Measurements from ENCODE around the gene AFF1. TPM values are rescaled to one million over a fixed set of nuclear protein-coding genes. Genes with fewer than 3 reads are reported as not detected.

AFF1 gene
- total and polyA plus RNA-seq, 2 of the 4 experiments (the other 2 are of a cell fraction) = 7.0 to 9.6 TPM

- Histone ChIP-seq H3K27me3 (ENCODE audit: control insufficient read depth, insufficient read depth, low read length) (no peaks in the 10 kb centered on the region), H3K14ac (replicated peaks; ENCODE audit: low read depth, low read length) (peak overlapping the region; percentile 48), H3K36me3 (ENCODE audit: control insufficient read depth, insufficient read depth, low read length) (no peaks in the 10 kb centered on the region), H2AFZ (replicated peaks; ENCODE audit: low read length, poor library complexity) (peak overlapping the region; percentile 48), H4K8ac (ENCODE audit: low read depth in 2 of 2, low read length in 2 of 2) (peak overlapping the region in 1 of 2 experiments; percentile 7; a peak in 1 of 4 replicates), H3K4me1 (ENCODE audit: control insufficient read depth, insufficient read depth, low read length) (peaks cover 22% of the 10 kb centered on the region), H2BK20ac (ENCODE audit: low read depth, low read length) (peak overlapping the region; percentile 19), H2BK5ac (ENCODE audit: low read depth, low read length, poor library complexity, severe bottlenecking) (peak overlapping the region; percentile 66), H3K9me3 (ENCODE audit: control insufficient read depth, insufficient read depth, low read length) (no peaks in the 10 kb centered on the region), H4K5ac (ENCODE audit: low read depth, low read length) (no peak overlapping the region), H3K4me3 (ENCODE audit: insufficient read depth, low read depth, low read length) (no peak overlapping the region), H3K9ac (ENCODE audit: low read depth, low read length) (no peak overlapping the region), H4K91ac (ENCODE audit: insufficient read depth, low read depth, low read length) (no peak overlapping the region; the same call in 1 of the 2 replicates), H3K56ac (ENCODE audit: extremely low read depth, insufficient read depth, low read length) (no peak overlapping the region), H2BK120ac (ENCODE audit: low read depth, low read length) (peak overlapping the region; percentile 23), H2AK9ac (replicated peaks; ENCODE audit: low read depth, low read length, poor library complexity) (peak overlapping the region; percentile 37), H2BK15ac (ENCODE audit: low read depth, low read length) (peak overlapping the region; percentile 12; the same call in 1 of the 3 replicates), H3K4me2 (ENCODE audit: low read depth, low read length) (no peak overlapping the region), H4K20me1 (ENCODE audit: insufficient read depth, low read length) (peaks cover 11% of the 10 kb centered on the region; the same call in 1 of the 2 replicates), H3K9me1 (ENCODE audit: insufficient read depth, low read length) (peaks cover 11% of the 10 kb centered on the region), H3K18ac (ENCODE audit: low read depth, low read length) (no peak overlapping the region), H2AK5ac (ENCODE audit: low read depth, low read length) (peak overlapping the region; percentile 38), H3K79me1 (ENCODE audit: low read depth in 1 of 2, low read length in 2 of 2) (peaks cover 9 to 42% of the 10 kb centered on the region in 2 experiments), H3K4ac (ENCODE audit: low read depth, low read length) (peak overlapping the region; percentile 38; the same call in 1 of the 2 replicates), H3K23ac (ENCODE audit: low read depth, low read length) (peak overlapping the region; percentile 48; the same call in 1 of the 2 replicates), H3K27ac (ENCODE audit: insufficient read depth, low read length) (peak overlapping the region; percentile 43; the same call in 1 of the 2 replicates)
- POLR2A ChIA-PET (ENCODE audit: unreplicated experiment) = no interaction called here
- WGBS, 2 experiments (ENCODE audit: extremely low coverage in 2 of 2, insufficient read length in 1 of 2) = 13% methylated on average over 1 of the region's 2 CpGs; no CpG with 5 or more reads in 1 of the 2 experiments
- DNase-seq (peak; percentile 46), ATAC-seq (ENCODE audit: low read depth) (peak; percentile 71)
- dilution Hi-C loops (cut with HindIII; ENCODE audit: low sequenced_read_pairs, unreplicated experiment) (no loop called here), intact Hi-C loops (cut with micrococcal nuclease) (no loop called here), in situ Hi-C loops (cut with MboI; ENCODE audit: low sequenced_read_pairs) (loop anchor here (5.0 kb wide), 1 partner anchor 37 kb away; no protein-coding TSS in a partner anchor)
- CTCF ChIA-PET = interaction anchor here (0.6 to 1.2 kb wide), 2 partner anchors 38 to 256 kb away, joined by 3 to 5 read pairs; no protein-coding TSS in a partner anchor
- BruUV-seq (replicated peaks) = no TSS peak
- TF ChIP-seq SMC3 (IDR thresholded peaks at IDR 0.05; ENCODE audit: low read depth, low read length) (no peak), USF2 (IDR thresholded peaks at IDR 0.05; ENCODE audit: low read depth, low read length) (no peak), MAZ (IDR thresholded peaks at IDR 0.05; ENCODE audit: borderline replicate concordance, low read depth, low read length) (no peak), RFX5 (IDR thresholded peaks at IDR 0.05; ENCODE audit: low read depth, low read length) (no peak), RCOR1 (IDR thresholded peaks at IDR 0.05; ENCODE audit: insufficient replicate concordance, low read length) (no peak), MAFK (IDR thresholded peaks at IDR 0.05; ENCODE audit: low read depth, low read length) (no peak), MXI1 (IDR thresholded peaks at IDR 0.05; ENCODE audit: borderline replicate concordance, low read depth, low read length) (no peak), ELK1 (IDR thresholded peaks at IDR 0.05; ENCODE audit: borderline replicate concordance, low read depth, low read length) (no peak), NFE2L2 (IDR thresholded peaks at IDR 0.05; ENCODE audit: low read depth, low read length) (no peak), CEBPB (IDR thresholded peaks at IDR 0.05; ENCODE audit: low read depth, low read length) (no peak), CTCF (conservative IDR thresholded peaks at IDR 0.05; ENCODE audit: low read depth, low read length) (no peak), BHLHE40 (IDR thresholded peaks at IDR 0.05; ENCODE audit: low read depth, low read length) (no peak)
These were observed 25.7 kb downstream of the AFF1 start for GRCh38 chr4:86960557-86960961.

Measured in IMR-90 (cell line).